IPS-15b (cell line): ENCODE results near the gene PCCA.
"Not testable (repeated sequence)": the region's sequence is repeated elsewhere in the genome, so short reads cannot be mapped to it uniquely, and the experiment has no call there.

Experiments used
- H3K27me3 ChIP-seq: one replicate; pipeline ENCODE4 v1.6.1; 2013; ENCODE audit warnings: low read length; ENCODE audit not compliant: control insufficient read depth, insufficient read depth
- H3K36me3 ChIP-seq: one replicate; pipeline ENCODE4 v1.6.1; 2013; ENCODE audit warnings: low read length; ENCODE audit not compliant: control insufficient read depth, insufficient read depth
- H3K4me1 ChIP-seq: one replicate; pipeline ENCODE4 v1.6.1; 2013; ENCODE audit warnings: mild to moderate bottlenecking, low read length; ENCODE audit not compliant: control insufficient read depth, insufficient read depth
- H3K4me3 ChIP-seq: one replicate; pipeline ENCODE4 v1.5.1; 2013; ENCODE audit warnings: low read depth, low read length
- H3K9ac ChIP-seq: one replicate; pipeline ENCODE4 v1.6.1; 2013; ENCODE audit warnings: low read depth, mild to moderate bottlenecking, low read length
- H3K9me3 ChIP-seq: one replicate; pipeline ENCODE4 v1.6.1; 2013; ENCODE audit warnings: mild to moderate bottlenecking, low read length; ENCODE audit not compliant: control insufficient read depth, insufficient read depth

The PCCA gene

DNA sequence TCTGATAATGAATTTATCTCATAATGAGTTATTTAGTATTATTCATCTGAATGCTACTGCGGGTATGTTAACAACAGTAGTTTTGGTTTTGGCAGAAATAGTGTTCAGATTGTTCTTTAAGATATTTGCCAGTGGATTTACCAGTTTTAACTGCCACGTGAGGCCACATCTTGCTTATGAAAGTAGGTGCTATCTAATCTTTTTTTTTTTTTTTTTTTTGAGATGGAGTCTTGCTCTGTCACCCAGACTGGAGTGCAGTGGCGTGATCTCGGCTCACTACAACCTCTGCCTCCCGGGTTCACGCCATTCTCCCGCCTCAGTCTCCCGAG, 10.2 kb downstream of the PCCA start:
- H3K9me3 ChIP-seq, H3K36me3 ChIP-seq, H3K9ac ChIP-seq, H3K27me3 ChIP-seq, H3K4me3 ChIP-seq, H3K4me1 ChIP-seq: not testable (repeated sequence)

DNA sequence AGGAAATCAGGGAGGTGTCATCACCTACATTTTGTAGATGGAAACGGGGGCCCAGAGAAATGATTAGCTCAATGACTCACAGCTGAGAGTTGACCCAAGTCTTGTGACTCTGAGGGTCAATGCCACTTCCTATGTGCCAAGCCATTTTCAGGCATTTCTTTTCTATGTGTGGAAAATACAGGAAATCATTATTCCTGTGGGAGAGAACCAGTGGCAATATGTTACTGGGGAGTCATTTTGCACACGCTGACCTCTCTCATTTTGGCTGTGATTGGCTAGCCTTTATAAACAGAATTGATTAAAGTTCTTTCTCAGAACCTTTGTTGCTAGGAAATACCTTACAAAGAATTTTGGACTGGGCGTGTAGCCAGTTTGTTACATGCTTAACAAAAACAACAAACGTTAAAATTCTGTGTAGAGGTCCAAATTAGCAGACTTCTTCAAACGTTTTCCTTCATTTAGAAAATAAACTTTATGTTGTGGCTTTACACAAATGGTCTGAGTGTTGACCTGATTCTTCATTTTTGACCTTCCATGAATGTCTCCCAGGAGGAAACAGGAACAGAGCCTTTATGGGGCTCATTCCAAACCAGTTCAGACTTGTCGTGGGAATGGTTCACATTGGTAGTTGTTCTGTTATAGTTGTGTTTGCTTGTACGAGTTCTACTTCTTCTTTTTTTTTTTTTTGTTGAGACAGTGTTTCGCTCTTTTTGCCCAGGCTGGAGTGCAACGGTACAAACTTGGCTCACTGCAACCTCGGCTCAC, 11.4 kb downstream of the PCCA start:
- no peak overlapping the region for H3K9ac ChIP-seq
- H3K9me3 ChIP-seq: no peaks in the 10 kb centered on the region
- no peaks in the 10 kb centered on the region for H3K27me3 ChIP-seq
- no peaks in the 10 kb centered on the region for H3K4me1 ChIP-seq
- no peak overlapping the region for H3K4me3 ChIP-seq
- H3K36me3 ChIP-seq: no peaks in the 10 kb centered on the region

DNA sequence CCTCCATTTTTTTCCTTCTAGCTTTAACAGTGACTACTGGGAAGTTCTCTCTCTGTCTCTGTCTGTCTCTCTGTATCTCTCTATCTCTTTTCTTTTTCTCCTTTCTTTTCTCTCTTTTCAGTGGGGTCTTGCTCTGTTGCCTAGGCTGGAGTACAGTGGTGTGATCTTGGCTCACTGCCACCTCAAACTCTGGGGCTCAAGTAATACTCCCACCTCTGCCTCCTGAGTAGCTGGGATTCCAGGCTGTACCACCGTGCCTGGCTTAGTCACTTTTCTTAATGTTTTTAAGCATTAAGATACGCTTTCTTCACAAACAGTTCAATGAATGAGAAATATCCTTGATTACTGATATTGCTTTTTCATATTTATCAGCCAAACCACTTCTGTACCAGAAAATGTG, 13.1 kb downstream of the PCCA start:
- Histone ChIP-seq H3K9ac (no peak overlapping the region), H3K27me3 (no peaks in the 10 kb centered on the region), H3K9me3 (no peaks in the 10 kb centered on the region), H3K4me1 (no peaks in the 10 kb centered on the region), H3K36me3 (no peaks in the 10 kb centered on the region), H3K4me3 (no peak overlapping the region)

DNA sequence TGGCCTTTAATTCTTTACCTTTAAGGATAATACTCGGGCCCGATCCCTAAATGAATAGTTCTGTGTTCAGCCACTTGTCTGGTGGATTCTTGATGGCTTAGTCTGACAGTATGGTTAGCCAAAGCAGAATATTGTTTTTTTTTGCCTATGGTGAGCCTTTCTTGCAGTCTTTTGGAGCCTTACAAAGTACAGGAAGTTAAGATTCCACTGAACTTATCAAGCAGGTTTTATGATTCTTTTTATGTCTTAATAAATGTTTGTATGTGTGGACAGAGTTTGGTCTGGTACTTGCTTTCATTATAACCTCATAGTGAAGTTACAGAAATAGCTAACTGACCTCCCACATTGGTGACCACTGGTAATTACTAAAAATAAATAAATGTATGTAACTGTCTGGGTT, 17.1 kb downstream of the PCCA start:
- H3K4me3 ChIP-seq: no peak overlapping the region
- no peaks in the 10 kb centered on the region for H3K36me3 ChIP-seq
- no peaks in the 10 kb centered on the region for H3K4me1 ChIP-seq
- H3K27me3 ChIP-seq: no peaks in the 10 kb centered on the region
- H3K9ac ChIP-seq: no peak overlapping the region
- no peaks in the 10 kb centered on the region for H3K9me3 ChIP-seq

DNA sequence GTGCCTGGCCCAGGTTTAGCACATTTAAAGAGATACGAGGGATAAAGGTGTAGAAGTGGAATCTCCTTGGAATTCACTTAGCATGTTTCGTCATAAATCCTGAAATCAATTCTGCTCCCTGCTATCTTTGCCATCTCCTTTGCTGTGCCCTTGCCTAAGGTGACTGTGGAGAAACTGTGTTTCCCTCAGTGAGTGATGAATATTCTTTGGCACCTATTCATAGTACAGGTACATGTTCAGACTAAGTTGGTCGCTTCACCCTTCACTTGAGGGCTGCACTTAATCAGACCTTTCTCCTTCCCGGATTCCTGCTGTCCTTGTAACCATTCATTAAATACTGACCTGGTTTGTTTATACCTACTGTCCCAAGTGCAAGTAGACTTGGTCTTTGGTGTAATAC, 17.8 kb downstream of the PCCA start:
- H3K9me3 ChIP-seq: no peaks in the 10 kb centered on the region
- H3K4me3 ChIP-seq: no peak overlapping the region
- no peaks in the 10 kb centered on the region for H3K4me1 ChIP-seq
- H3K27me3 ChIP-seq: no peaks in the 10 kb centered on the region
- no peak overlapping the region for H3K9ac ChIP-seq
- no peaks in the 10 kb centered on the region for H3K36me3 ChIP-seq

DNA sequence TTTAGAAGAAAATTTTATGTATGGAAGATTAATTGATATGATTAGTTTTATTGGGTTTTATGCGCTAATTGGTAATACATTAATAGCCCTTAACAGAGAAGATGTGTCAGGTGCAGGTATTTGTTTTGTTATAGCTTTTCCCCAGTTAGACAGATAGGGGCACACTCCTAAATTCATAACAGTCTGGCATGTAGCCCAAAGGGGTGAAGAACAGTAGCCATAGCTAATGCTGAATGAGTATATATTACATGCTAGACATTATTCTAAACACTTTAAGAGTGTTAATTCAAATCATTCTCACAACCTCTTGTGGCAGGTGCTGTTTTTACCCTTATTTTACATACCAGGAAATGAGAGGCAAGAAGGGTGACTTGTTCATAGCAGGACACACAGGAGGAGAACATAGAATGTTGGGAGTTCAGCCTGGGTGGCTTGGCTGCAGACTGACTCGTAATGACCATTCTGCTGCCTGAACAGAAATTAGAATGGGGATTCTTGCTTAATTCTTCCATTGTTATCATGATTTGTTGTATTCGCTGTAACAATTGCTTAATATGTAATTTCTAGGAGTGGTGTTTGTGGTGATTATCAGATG, 20.1 kb downstream of the PCCA start:
- H3K9ac ChIP-seq: no peak overlapping the region
- H3K9me3 ChIP-seq: no peaks in the 10 kb centered on the region
- no peaks in the 10 kb centered on the region for H3K27me3 ChIP-seq
- H3K4me3 ChIP-seq: no peak overlapping the region
- no peaks in the 10 kb centered on the region for H3K36me3 ChIP-seq
- no peaks in the 10 kb centered on the region for H3K4me1 ChIP-seq

DNA sequence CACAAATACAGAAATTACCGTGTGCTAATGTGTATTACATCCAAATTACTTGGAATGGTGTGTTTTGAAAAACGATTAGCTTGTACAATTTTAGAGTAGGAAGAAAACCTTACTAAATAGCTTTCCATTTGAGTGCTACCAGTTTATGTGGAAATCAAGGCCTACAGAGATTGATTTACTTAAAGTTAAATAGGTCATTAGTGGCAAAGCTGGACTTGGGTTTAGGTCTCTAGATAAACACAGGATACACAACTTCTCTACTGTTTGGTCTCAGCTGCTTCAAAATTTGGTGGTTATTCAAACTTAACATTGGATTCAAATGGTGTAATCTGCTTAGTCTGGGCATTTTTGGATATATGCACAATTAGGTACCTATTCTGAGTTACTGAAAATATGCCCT, 21.4 kb downstream of the PCCA start:
- Histone ChIP-seq H3K36me3 (no peaks in the 10 kb centered on the region), H3K4me1 (no peaks in the 10 kb centered on the region), H3K9ac (no peak overlapping the region), H3K4me3 (no peak overlapping the region), H3K27me3 (no peaks in the 10 kb centered on the region), H3K9me3 (no peaks in the 10 kb centered on the region)

DNA sequence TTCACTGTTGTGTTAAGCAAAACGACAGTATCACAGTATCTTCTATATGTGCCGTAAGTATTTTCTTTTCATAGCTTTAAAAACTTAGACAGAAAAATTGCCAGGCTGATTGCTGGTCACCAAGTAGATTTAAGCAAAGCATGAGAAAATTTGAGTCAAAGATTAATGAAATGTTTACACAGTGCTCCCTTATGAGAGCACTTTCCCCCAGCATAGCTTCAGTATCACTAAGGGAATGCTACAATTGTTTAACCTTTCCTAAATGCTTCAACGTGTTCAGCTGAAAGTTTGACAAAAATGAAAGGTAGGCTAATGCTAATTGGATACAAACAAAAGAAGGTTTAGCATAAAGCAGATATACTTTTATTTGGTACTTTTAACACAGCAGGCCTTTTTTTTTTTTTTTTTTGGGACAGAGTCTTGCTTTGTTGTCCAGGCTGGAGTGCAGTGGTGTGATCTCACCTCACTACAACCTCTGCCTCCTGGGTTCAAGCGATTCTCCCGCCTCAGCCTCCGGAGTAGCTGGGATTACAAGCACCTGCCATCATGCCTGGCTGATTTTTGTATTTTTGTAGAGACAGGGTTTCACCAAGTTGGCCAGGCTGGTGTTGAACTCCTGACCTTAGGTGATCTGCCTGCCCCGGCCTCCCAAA, 23.4 kb downstream of the PCCA start:
- Histone ChIP-seq H3K9ac (no peak overlapping the region), H3K4me1 (no peaks in the 10 kb centered on the region), H3K9me3 (no peaks in the 10 kb centered on the region), H3K36me3 (no peaks in the 10 kb centered on the region), H3K27me3 (no peaks in the 10 kb centered on the region), H3K4me3 (no peak overlapping the region)

DNA sequence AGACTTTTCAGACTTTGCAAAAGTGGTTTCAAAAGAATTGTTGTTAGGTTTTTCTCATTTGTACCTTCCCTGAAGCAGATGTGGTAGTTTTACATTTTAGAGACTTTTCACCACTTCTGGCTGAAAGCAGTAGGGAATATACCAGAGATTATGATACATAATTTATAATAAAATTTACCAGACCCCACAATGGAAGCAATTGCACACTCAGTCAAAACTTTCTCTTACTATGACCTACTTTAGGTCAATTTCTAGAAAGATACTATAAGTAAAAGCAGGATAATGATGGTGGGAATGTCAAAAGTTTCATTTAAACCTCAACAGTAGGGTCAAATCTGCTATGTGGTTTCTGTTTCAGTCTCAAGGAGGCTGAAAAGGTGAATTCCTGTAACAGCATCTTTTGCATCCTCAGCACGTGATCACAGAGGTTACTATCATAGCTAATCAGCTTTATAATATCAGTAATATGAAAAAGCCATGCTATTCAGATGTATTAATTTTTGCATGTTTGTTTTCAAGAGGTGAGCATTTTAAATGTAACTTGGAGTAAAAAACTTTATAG, 26.9 kb downstream of the PCCA start:
- H3K4me3 ChIP-seq: no peak overlapping the region
- no peaks in the 10 kb centered on the region for H3K36me3 ChIP-seq
- no peak overlapping the region for H3K9ac ChIP-seq
- H3K9me3 ChIP-seq: no peaks in the 10 kb centered on the region
- no peaks in the 10 kb centered on the region for H3K27me3 ChIP-seq
- H3K4me1 ChIP-seq: no peaks in the 10 kb centered on the region

DNA sequence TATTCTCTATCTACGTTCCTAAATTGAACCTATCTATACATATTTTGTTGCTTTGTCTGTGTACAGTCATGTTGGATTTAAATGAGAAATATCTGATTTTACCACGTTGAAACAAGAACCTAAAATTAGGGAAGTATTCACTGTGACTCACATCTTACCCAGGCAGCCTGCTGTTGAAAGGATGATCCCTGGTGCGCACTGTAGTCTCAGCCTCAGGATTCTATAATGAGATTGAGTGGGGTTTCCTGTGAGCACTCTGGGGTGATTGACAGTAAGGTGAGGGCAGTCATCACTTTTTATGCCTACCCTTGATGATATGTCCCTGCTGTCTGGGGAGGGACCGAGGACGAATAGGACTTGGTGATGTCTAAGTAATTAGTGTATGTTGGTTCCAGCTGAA, 35.4 kb downstream of the PCCA start:
- Histone ChIP-seq H3K27me3 (no peaks in the 10 kb centered on the region), H3K36me3 (no peaks in the 10 kb centered on the region), H3K9me3 (no peaks in the 10 kb centered on the region), H3K9ac (no peak overlapping the region), H3K4me1 (no peaks in the 10 kb centered on the region), H3K4me3 (no peak overlapping the region)

DNA sequence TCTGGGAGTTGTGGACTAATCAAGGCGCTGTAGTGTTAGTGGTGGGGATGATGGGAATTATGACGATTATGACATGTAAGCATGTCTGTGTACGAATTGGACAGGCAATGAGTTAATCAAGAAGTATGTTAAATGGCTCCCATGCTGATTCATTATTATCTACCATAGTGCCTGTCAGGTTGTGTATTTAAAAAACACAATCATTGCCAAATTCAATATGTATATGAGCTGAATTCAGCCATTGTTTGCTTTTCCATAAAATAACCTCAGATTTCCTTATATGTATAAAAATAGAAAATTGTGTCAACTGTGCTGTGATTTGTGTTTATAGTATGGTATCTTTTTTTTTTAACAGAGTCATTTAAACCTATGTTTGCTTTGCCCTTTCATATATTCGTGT, 37.1 kb downstream of the PCCA start:
- Histone ChIP-seq H3K27me3 (no peaks in the 10 kb centered on the region), H3K36me3 (no peaks in the 10 kb centered on the region), H3K4me3 (no peak overlapping the region), H3K9ac (no peak overlapping the region), H3K9me3 (no peaks in the 10 kb centered on the region), H3K4me1 (peaks cover 8% of the 10 kb centered on the region)

DNA sequence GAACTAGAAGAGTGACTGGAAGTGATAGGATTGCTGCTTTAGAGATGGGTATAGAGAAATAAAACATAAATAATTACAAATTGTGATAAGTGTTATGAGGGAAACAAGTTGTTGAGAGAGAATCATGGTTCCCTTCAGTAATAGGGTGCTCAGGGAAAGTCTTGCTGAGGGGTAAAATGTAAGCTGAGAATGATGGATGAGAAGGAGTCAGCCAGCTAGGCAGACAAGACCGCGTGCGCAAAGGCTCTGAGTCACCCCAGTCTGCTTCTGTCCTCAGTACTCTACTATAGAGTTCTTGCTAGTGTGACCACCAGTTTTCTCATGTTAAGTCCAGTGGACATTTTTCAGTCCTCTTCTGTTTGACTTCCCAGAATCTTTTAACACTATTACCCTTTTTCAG, 39.5 kb downstream of the PCCA start:
- Histone ChIP-seq H3K4me1 (peaks cover 8% of the 10 kb centered on the region), H3K4me3 (no peak overlapping the region), H3K9me3 (no peaks in the 10 kb centered on the region), H3K27me3 (no peaks in the 10 kb centered on the region), H3K36me3 (no peaks in the 10 kb centered on the region), H3K9ac (no peak overlapping the region)
